GM19023 (cell line): Measurements from ENCODE around the gene CCDC106.

Experiments
- ATAC-seq: cut with Tn5 transposase; IDR thresholded peaks from one replicate; pipeline ENCODE4 v1.9.1; 2021; ENCODE audit warnings: mild to moderate bottlenecking, moderate library complexity; ENCODE audit not compliant: unreplicated experiment

The CCDC106 gene

GRCh38 chr19:55667006-55667381, 19.0 kb downstream of the CCDC106 start:
- no peak for ATAC-seq

DNA sequence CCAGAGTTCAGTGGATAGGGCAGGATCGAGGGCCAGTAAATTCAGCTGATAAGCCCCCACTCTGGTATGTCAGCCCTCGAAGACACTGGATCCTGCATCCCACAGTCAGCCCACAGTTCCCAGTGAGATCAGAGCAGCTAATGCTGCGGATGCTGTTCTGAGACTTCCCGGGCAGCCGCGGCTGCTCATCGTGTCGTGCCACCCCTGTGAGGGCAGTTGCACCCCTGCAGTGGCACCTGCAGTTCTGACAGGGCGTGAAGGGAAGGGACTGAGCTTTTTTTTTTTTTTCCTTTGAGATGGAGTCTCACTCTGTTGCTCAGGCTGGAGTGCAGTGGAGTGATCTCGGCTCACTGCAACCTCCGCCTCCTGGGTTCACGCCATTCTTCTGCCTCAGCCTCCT, 19.5 kb downstream of the CCDC106 start:
- no peak for ATAC-seq

GRCh38 chr19:55667958-55668357, 19.9 kb downstream of the CCDC106 start:
- no peak for ATAC-seq

- ATAC-seq = no peak
Measured at GRCh38 chr19:55668603-55669348, 20.8 kb downstream of the CCDC106 start.

DNA sequence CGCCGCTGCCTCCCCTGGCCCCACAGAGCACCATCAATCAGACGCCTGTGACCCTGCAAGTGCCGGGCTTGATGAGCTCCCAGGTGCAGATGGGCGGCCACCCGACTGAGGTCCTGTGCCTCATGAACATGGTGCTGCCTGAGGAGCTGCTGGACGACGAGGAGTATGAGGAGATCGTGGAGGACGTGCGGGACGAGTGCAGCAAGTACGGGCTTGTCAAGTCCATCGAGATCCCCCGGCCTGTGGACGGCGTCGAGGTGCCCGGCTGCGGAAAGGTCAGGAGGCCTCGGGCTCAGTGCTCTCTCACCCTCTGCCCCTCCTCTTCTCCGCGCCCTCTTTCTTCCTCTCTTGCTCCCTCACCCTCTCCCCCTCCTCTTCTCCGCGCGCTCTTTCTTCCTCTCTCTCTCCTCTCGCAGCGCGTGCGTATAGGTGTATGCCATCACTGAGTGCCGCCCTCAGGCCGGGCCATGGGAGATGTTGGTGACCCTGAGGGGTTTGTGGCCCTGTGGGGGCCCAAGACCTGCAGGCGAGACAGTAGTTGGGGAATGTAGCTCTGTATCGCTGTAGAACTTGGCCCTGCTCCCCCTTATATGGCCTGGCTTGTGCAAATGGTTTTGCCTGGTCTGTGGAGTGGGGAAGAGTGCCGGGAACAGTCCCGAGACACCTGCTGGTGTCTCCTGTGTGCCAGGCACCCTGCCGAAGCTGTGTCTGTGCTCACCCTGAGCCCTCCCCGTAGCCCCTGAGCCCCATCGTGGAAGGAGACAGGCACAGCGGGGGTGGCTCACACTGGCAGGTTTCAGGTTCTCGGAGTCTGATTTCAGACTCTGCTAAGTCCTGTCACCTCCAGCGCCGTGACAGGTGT, 21.6 kb downstream of the CCDC106 start:
- no peak for ATAC-seq

- ATAC-seq = no peak
Measured at GRCh38 chr19:55670280-55671053, 22.5 kb downstream of the CCDC106 start.

GRCh38 chr19:55671054-55671378, 23.0 kb downstream of the CCDC106 start:
- no peak for ATAC-seq

DNA sequence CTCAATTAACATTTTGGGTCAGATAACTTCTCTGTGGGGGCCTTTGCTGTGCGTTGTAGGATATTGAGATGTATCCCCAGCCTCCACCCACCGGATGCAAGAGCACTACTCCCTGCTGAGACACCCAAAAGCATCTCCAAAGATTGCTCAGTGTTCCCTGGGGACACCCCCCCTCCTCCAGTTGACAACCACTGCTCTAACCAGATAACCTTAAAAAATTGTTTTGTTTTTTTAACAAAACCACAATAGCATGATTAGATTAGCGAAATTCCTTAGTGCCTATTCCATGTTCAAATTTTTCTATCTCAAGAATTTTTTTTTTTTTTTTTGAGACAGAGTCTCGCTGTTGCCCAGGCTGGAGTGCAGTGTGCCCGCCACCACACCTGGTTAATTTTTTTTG, 24.4 kb downstream of the CCDC106 start:
- ATAC-seq = no peak

- no peak for ATAC-seq
Measured at GRCh38 chr19:55673465-55673864, 25.5 kb downstream of the CCDC106 start.

GRCh38 chr19:55673889-55674288, 25.9 kb downstream of the CCDC106 start:
- ATAC-seq = no peak

GRCh38 chr19:55674459-55674840, 26.4 kb downstream of the CCDC106 start:
- no peak for ATAC-seq

DNA sequence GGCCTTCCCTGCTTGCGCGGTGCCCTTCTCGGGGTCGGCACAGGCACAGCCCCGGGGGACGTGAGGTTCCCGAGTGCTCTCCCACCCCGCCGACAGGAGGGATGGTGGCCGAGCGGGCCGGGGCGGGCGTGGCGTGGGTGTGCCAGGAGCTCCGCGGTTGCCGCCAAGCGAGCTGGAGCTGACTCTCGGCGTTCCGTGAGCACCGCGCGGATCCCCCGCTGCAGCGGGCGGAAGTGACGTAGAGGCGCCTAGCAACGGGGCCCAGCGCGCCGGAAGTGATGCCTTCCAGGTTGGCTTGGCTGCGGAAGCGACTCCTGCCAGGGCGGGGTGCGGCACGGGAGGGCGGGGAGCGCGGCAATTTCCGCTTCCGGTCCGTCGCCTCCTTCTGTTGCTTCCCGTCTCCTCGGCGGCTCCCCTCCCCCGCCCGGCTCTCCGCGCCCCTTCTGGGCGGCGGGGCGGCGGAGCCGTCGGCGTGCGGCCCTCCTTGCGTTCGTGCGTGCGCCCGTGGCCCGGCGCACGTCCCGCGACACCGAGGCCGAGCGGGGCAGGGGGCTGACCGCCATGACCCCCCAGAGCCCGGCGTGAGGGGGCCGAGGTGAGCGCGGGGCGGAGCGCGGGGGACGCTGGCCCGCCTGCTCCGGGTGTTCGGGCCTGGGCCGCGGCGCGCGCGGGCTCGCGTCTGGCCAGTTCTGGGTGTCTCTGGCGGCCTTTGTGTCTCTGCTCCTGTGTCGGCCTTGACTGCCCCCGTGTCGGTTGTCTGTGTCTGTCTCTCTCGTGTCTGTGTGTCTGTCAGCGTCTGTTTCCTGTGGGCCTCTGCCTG, 27.0 kb downstream of the CCDC106 start, which contains the start of gene EPN1:
TSS of gene EPN1 (plus strand) at position 386 of the 820 bp plus-strand sequence. CDS start 3,402 bp downstream, outside the sequence.
- ATAC-seq = peak; percentile 64

GRCh38 chr19:55675661-55676354, 27.8 kb downstream of the CCDC106 start:
- ATAC-seq = no peak

DNA sequence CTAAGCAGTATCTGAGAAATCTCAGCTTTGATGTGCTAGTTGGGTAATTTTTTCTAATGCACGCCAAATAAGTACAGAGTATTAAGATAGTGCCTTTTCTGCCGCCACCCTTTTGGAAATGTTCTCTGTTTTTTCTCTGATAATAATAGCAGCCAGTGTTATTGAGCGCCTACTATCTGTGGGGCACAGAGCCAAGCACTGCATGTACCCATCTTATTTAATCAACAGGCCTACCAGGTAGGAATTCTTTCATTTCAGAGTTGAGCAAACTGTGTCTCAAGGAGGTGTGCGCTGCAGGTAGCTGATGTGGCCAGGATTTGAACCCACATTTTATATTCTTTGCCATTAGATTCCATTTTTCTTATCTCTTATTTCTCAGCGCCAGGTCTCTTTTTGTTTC, 28.4 kb downstream of the CCDC106 start:
- no peak for ATAC-seq

DNA sequence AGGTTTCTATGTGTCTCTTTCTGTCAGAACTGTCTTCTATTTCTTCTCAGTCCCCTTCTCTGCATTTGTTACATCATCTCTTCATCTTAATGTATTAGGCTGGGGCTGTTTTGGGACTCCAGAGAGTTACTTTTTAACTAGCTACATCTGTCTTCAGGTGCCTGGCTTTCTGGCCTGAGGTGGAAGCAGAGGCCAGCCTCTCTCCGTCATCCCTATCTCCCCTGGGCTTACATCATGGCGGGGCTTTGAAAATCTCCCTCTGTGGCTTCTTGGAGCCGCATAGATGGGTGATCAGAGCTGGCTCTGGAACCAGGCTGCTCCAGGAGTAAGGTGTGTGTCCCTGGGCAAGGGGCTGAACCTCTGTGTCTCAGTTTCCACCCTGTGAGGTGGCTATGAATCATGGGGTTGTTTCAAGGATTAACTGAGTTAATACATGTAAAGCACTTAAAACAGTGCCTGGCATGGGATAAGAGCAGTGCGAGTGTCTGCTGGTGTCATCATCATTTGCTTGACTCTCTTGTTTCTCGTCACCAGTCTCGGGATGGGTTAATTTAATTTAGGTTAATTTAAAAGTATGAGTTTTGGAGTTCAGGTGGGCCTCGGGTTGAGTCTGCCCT, 29.0 kb downstream of the CCDC106 start:
- ATAC-seq = no peak

GRCh38 chr19:55677572-55678028, 29.6 kb downstream of the CCDC106 start:
- no peak for ATAC-seq

DNA sequence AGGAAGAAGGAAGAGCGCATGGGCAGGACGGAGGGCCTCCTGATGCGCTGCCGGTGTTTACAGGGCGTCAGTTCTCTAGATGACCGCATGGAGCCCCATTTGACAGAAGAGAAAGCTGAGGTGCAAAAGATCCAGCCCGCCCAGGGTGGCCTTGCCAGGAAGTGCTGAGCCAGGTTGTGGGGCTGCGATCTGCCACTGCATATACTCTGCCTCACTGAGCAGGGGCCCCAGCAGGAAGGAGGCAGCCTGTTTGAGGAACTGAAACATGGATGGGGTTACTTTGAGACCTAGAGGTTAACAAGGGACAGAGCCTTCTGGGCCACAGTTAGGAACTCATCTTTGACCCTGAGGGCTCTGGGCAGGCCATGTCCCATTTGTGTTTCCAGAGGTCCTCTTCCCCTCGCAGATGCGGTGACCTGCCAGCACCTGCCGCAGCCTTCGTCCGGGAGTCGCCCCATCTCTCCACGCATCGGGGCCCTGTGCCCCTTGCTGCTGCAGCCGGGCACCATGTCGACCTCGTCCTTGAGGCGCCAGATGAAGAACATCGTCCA, 30.2 kb downstream of the CCDC106 start:
- ATAC-seq = peak; percentile 62

DNA sequence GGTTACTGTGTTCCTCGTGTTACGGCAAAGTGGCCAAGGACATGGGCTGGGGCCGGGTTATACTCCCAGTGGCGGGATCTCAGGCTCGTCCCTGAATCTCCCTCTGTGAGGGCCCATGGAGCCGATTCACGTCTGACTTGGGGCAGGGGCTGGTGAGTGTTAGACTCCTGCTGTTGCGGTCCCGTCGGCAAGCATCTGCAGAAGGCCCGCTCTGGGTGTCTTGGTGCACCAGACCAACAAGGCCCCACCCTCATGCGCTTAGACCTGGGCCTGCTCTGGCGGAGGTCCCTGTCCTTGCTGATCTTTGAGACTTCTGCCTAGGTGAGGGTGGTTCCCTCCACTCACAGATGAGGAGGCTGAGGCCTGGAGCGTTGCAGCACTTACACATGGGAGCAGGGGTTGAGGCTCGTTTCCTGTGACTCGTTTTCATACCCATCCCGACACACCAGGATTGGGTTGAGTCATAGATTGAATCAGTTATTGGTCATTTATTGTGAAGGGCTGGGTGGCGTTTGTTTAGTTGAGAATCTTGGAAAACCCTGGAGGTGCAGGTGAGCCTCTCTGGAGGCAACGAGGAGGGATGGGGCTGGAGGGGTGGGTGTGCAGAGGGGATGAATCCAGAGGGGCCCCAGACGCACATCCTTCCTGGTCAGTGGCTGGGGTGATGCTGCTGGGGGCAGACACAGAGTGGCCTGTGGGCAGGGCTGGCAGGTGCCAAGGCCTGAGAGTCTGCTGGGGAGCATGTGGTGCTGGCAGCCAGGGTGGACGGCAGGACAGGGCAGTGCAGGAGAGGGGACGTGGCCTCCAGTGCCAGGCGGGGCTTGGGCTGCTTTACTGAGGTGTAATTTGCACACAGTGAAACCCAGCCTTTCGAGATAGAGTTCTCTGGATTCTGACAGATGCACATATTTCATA, 31.6 kb downstream of the CCDC106 start:
- ATAC-seq = no peak
